HCT116 (cell line): ENCODE measurements around the gene CDH4. TPM values are rescaled to one million over a fixed set of nuclear protein-coding genes. Genes with fewer than 3 reads are reported as not detected.

Experiments used
- ATAC-seq: fragments of 200-7000 bp; cut with Tn5 transposase; 2 replicates; pipeline ENCODE4 v1.9.1; 2020; ENCODE audit warnings: mild to moderate bottlenecking, moderate library complexity
- BruUV-seq: library from RNA; stranded (reverse); fragments of 400-500 nt; replicated peaks from 2 replicates; lab custom pipeline; 2021; lab: Mats Ljungman, UMichigan
- CTCF ChIA-PET: fragments of 300-600 bp; sonication (Branson Sonifier 250); formaldehyde crosslinking; loops from one replicate; lab custom pipeline; 2021; ENCODE audit warnings: antibody characterized with exemption; lab: Charles Lee
- POLR2A ChIA-PET: fragments of 300-600, 350-600 bp; sonication (Branson Sonifier 250); formaldehyde crosslinking; loops from one replicate; lab custom pipeline; 2021; ENCODE audit warnings: antibody characterized with exemption; lab: Charles Lee
- RAD21 ChIA-PET, 2 experiments: fragments of 300-600 bp; sonication (Branson Sonifier 250); formaldehyde crosslinking; loops; one replicate each; lab custom pipeline; 2023; ENCODE audit warnings: low total read pairs in 2 of 2; ENCODE audit not compliant: uncharacterized antibody in 2 of 2, unreplicated experiment in 2 of 2, low non-redundant PET in 1 of 2; lab: Charles Lee
- DNase-seq: peaks from one replicate; pipeline ENCODE4 v3.0.0-alpha.2; 2010; ENCODE audit warnings: low read depth, low spot score
- H2AFZ ChIP-seq: fragments of 200-600 bp; shearing (Covaris generic), sonication (generic); 2 replicates; pipeline ENCODE4 v1.6.1; 2017; ENCODE audit warnings: low read depth, mixed run types, mixed read lengths, antibody characterized with exemption, low read length; ENCODE audit not compliant: poor library complexity, severe bottlenecking
- H3K27ac ChIP-seq: 2 replicates; pipeline ENCODE4 v1.5.1; 2012; ENCODE audit warnings: low read depth, low read length
- H3K27me3 ChIP-seq: fragments of 200-600 bp; sonication (generic); 2 replicates; pipeline ENCODE4 v1.6.1; 2016; ENCODE audit warnings: mixed run types, low read length, mixed read lengths; ENCODE audit not compliant: insufficient read depth
- H3K36me3 ChIP-seq, 2 experiments: fragments of 200-500 bp in 1 of 2; fragments of 200-600 bp in 1 of 2; sonication (Bioruptor generic) in 1 of 2; sonication (generic) in 1 of 2; 2 replicates each; pipeline versions ENCODE4 v1.5.1 to v1.6.1; 2014 to 2016; ENCODE audit warnings: low read length in 2 of 2, inconsistent platforms in 1 of 2, mixed read lengths in 1 of 2, mixed run types in 1 of 2; ENCODE audit not compliant: insufficient read depth in 2 of 2, control insufficient read depth in 1 of 2
- H3K4me1 ChIP-seq, 2 experiments: fragments of 200-600 bp in 1 of 2; sonication (generic) in 1 of 2; 2 replicates each; pipeline versions ENCODE4 v1.5.1 to v1.6.1; 2012 to 2017; ENCODE audit warnings: low read length in 2 of 2, inconsistent platforms in 1 of 2, mild to moderate bottlenecking in 1 of 2, mixed read lengths in 1 of 2, mixed run types in 1 of 2, moderate library complexity in 1 of 2; ENCODE audit not compliant: insufficient read depth in 2 of 2, control insufficient read depth in 1 of 2
- H3K4me2 ChIP-seq: fragments of 200-600 bp; sonication (generic); 2 replicates; pipeline ENCODE4 v1.6.1; 2017; ENCODE audit warnings: mixed run types, low read length, mixed read lengths
- H3K4me3 ChIP-seq, 2 experiments: fragments of 200-600 bp in 1 of 2; sonication (generic) in 1 of 2; replicated peaks in 1 of 2; 2 replicates each; pipeline ENCODE4 v1.5.1; 2011 to 2016; ENCODE audit warnings: low read length in 2 of 2, control low read depth in 1 of 2, low read depth in 1 of 2, mild to moderate bottlenecking in 1 of 2, mixed read lengths in 1 of 2, mixed run types in 1 of 2
- H3K79me2 ChIP-seq: fragments of 200-600 bp; sonication (generic); 2 replicates; pipeline ENCODE4 v1.6.1; 2017; ENCODE audit warnings: mild to moderate bottlenecking, mixed run types, low read length, moderate library complexity, mixed read lengths; ENCODE audit not compliant: insufficient read depth
- H3K9ac ChIP-seq: fragments of 200-600 bp; sonication (generic); 2 replicates; pipeline ENCODE4 v1.6.1; 2016; ENCODE audit warnings: low read length, mixed read lengths
- H3K9me2 ChIP-seq: fragments of 200-600 bp; sonication (generic), shearing (Covaris generic); 2 replicates; pipeline ENCODE4 v1.6.1; 2017; ENCODE audit warnings: mixed run types, mild to moderate bottlenecking, moderate library complexity; ENCODE audit not compliant: insufficient read depth
- H3K9me3 ChIP-seq, 2 experiments: fragments of 200-500 bp in 1 of 2; fragments of 200-600 bp in 1 of 2; sonication (Bioruptor generic) in 1 of 2; sonication (generic) in 1 of 2; 2 replicates each; pipeline ENCODE4 v1.6.1; 2014 to 2017; ENCODE audit warnings: low read length in 2 of 2, mixed read lengths in 2 of 2, inconsistent platforms in 1 of 2, low read depth in 1 of 2, mild to moderate bottlenecking in 1 of 2, mixed run types in 1 of 2, moderate library complexity in 1 of 2; ENCODE audit not compliant: control insufficient read depth in 1 of 2, insufficient read depth in 1 of 2
- H4K20me1 ChIP-seq: fragments of 200-600 bp; sonication (generic), shearing (Covaris generic); 2 replicates; pipeline ENCODE4 v1.6.1; 2017; ENCODE audit warnings: mixed run types, mild to moderate bottlenecking, moderate library complexity; ENCODE audit not compliant: insufficient read depth
- CBX3 ChIP-seq: IDR thresholded peaks from 2 replicates; pipeline ENCODE4 v1.6.1; 2012; ENCODE audit warnings: low read depth
- CEBPB ChIP-seq: IDR thresholded peaks from 2 replicates; pipeline ENCODE4 v1.6.1; 2012; ENCODE audit warnings: low read depth
- CTCF ChIP-seq, 3 experiments: fragments of 200-600 bp in 1 of 3; sonication (generic) in 1 of 3; IDR thresholded peaks in 2 of 3; conservative IDR thresholded peaks in 1 of 3; 2 replicates each; pipeline ENCODE4 v1.5.1; 2012 to 2017; ENCODE audit warnings: low read depth in 2 of 3, low read length in 2 of 3, antibody characterized with exemption in 1 of 3, borderline replicate concordance in 1 of 3, control low read depth in 1 of 3, mild to moderate bottlenecking in 1 of 3, mixed read lengths in 1 of 3, mixed run types in 1 of 3, moderate library complexity in 1 of 3; ENCODE audit not compliant: insufficient read depth in 1 of 3
- EZH2phosphoT487 ChIP-seq: fragments of 200-600 bp; IDR thresholded peaks from 2 replicates; pipeline ENCODE4 v1.6.1; 2018; ENCODE audit warnings: antibody characterized with exemption, borderline replicate concordance
- TCF7L2 ChIP-seq: IDR thresholded peaks from 2 replicates; pipeline ENCODE4 v1.7.0; 2011; ENCODE audit warnings: borderline replicate concordance, inconsistent platforms; ENCODE audit not compliant: insufficient read depth, insufficient read length; ENCODE audit errors: extremely low read depth
- ZBTB33 ChIP-seq: IDR thresholded peaks from 2 replicates; pipeline ENCODE4 v1.6.1; 2011; ENCODE audit warnings: mild to moderate bottlenecking, low read length, moderate library complexity; ENCODE audit not compliant: insufficient replicate concordance; ENCODE audit errors: extremely low read depth
- intact Hi-C: fragments of 100-400 bp; cut with micrococcal nuclease; formaldehyde crosslinking; loops from 2 replicates; pipeline ENCODE4 v1.10.0; 2022
- total RNA-seq: library from RNA; stranded (reverse); gene quantifications from one replicate; pipeline ENCODE4 v1.2.1, GENCODE V29; 2021; ENCODE audit not compliant: unreplicated experiment

CDH4 gene
- total RNA-seq, 1 experiment from 2014 or later, result not detected

- Histone ChIP-seq H2AFZ (no peak overlapping the region), H3K9ac (no peak overlapping the region), H3K27me3 (no peaks in the 10 kb centered on the region), H3K36me3 (no peaks in the 10 kb centered on the region), H3K4me2 (no peak overlapping the region), H3K27ac (no peak overlapping the region), H3K79me2 (no peaks in the 10 kb centered on the region), H3K9me2 (no peaks in the 10 kb centered on the region), H3K4me3 (no peak overlapping the region), H3K4me1 (no peaks in the 10 kb centered on the region), H4K20me1 (no peaks in the 10 kb centered on the region), H3K9me3 (no peaks in the 10 kb centered on the region; a peak in 1 of 4 replicates)
- no peak for DNase-seq
- no TSS peak for BruUV-seq
- no peak for ATAC-seq
- CTCF ChIA-PET, result no interaction called here
- RAD21 ChIA-PET, result no interaction called here
- intact Hi-C loops, result no loop called here
- TF ChIP-seq CEBPB (no peak), CBX3 (no peak), ZBTB33 (no peak), EZH2phosphoT487 (no peak), CTCF (IDR thresholded peaks at IDR 0.05 in 2 of 3, conservative IDR thresholded peaks at IDR 0.05 in 1 of 3; ENCODE audit: borderline replicate concordance in 1 of 3, insufficient read depth in 1 of 3, low read depth in 2 of 3, low read length in 2 of 3) (no peak), TCF7L2 (no peak)
- POLR2A ChIA-PET, result no interaction called here
These were observed 592.6 kb downstream of the CDH4 start for GRCh38 chr20:61844621-61845020.
